Neural progenitor cell (in vitro differentiated cells): ENCODE results near the gene ATP6V0C.

Experiments
- EZH2 ChIP-seq: fragments of 200-600 bp; sonication (generic); IDR thresholded peaks from 2 replicates; pipeline ENCODE4 v1.6.1; 2017; ENCODE audit warnings: antibody characterized with exemption, mild to moderate bottlenecking, moderate library complexity
- EZH2phosphoT487 ChIP-seq: fragments of 200-600 bp; sonication (generic); IDR thresholded peaks from 2 replicates; pipeline ENCODE4 v1.6.1; 2017; ENCODE audit warnings: antibody characterized with exemption
- TF ChIP-seq, protein P1 (sequence below): fragments of 200-600 bp; sonication (generic); IDR thresholded peaks from 2 replicates; pipeline ENCODE4 v1.5.1; 2017; ENCODE audit warnings: antibody characterized with exemption, mild to moderate bottlenecking

- TF ChIP-seq, protein P1, sequence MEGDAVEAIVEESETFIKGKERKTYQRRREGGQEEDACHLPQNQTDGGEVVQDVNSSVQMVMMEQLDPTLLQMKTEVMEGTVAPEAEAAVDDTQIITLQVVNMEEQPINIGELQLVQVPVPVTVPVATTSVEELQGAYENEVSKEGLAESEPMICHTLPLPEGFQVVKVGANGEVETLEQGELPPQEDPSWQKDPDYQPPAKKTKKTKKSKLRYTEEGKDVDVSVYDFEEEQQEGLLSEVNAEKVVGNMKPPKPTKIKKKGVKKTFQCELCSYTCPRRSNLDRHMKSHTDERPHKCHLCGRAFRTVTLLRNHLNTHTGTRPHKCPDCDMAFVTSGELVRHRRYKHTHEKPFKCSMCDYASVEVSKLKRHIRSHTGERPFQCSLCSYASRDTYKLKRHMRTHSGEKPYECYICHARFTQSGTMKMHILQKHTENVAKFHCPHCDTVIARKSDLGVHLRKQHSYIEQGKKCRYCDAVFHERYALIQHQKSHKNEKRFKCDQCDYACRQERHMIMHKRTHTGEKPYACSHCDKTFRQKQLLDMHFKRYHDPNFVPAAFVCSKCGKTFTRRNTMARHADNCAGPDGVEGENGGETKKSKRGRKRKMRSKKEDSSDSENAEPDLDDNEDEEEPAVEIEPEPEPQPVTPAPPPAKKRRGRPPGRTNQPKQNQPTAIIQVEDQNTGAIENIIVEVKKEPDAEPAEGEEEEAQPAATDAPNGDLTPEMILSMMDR, result no peak
- TF ChIP-seq EZH2phosphoT487 (no peak), EZH2 (no peak)
Measured at GRCh38 chr16:2480948-2481347, 32.8 kb upstream of the ATP6V0C start.
